Peyer's patch (tissue), 4 donors: ENCODE data around the gene NUDT6.

Experiments
- POLR2A ChIP-seq, 2 donors: fragments of 450-650 bp; IDR thresholded peaks; one replicate each; pipeline ENCODE4 v1.5.1; 2017; ENCODE audit warnings: antibody characterized with exemption in 2 of 2, mild to moderate bottlenecking in 2 of 2, moderate library complexity in 2 of 2
- TF ChIP-seq, protein P1 (sequence below), 6 experiments: fragments of 450-650 bp in 4 of 6; fragments of 200-600 bp in 2 of 6; sonication (generic) in 1 of 6; IDR thresholded peaks; one replicate each; pipeline ENCODE4 v1.5.1; 2017 to 2019; ENCODE audit warnings: antibody characterized with exemption in 6 of 6, mild to moderate bottlenecking in 3 of 6, moderate library complexity in 1 of 6

DNA sequence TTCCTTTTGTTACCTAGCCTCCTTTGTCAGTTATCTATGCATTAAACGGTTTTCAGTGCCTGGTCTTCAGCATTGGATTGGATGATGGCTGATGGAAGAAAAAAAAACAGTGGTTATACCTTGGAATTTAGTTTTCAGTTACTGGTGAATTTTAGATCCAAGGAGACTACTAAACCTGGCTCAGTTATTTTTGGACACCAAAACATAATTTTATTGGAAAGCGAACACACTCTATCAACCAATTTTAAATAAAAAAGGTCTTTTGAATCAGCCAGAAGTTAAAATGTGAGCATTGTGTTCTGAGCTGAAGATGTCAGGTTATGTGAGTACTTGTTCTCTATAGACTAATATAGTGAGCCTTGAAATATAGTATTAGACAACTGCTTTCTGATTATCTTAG is 63.7 kb downstream of the NUDT6 start:
- TF ChIP-seq, protein P1, sequence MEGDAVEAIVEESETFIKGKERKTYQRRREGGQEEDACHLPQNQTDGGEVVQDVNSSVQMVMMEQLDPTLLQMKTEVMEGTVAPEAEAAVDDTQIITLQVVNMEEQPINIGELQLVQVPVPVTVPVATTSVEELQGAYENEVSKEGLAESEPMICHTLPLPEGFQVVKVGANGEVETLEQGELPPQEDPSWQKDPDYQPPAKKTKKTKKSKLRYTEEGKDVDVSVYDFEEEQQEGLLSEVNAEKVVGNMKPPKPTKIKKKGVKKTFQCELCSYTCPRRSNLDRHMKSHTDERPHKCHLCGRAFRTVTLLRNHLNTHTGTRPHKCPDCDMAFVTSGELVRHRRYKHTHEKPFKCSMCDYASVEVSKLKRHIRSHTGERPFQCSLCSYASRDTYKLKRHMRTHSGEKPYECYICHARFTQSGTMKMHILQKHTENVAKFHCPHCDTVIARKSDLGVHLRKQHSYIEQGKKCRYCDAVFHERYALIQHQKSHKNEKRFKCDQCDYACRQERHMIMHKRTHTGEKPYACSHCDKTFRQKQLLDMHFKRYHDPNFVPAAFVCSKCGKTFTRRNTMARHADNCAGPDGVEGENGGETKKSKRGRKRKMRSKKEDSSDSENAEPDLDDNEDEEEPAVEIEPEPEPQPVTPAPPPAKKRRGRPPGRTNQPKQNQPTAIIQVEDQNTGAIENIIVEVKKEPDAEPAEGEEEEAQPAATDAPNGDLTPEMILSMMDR (IDR thresholded peaks at IDR 0.05) = no peak
- no peak for TF ChIP-seq POLR2A (IDR thresholded peaks at IDR 0.05)
